Omental fat pad (tissue), 4 donors: ENCODE measurements around the gene MAPK4. TPM values are rescaled to one million over a fixed set of nuclear protein-coding genes. Genes with fewer than 3 reads are reported as not detected.

ENCODE experiments used
- ATAC-seq: fragments of 150-250 bp; one replicate; pipeline ENCODE4 v1.9.1; 2016; ENCODE audit warnings: mild to moderate bottlenecking, moderate library complexity; ENCODE audit not compliant: low FRiP score
- DNase-seq: peaks from one replicate; pipeline ENCODE4 v3.0.0-alpha.2; 2019; ENCODE audit warnings: low spot score
- total RNA-seq, 4 donors: library from RNA; depleted of rRNA; stranded (reverse); fragments of >200 nt; gene quantifications; one replicate each; pipeline ENCODE4 v1.1.0, GENCODE V29; 2016
- TF ChIP-seq, protein P1 (sequence below), 3 donors: fragments of 450-650 bp; IDR thresholded peaks; one replicate each; pipeline ENCODE4 v1.5.1; 2016 to 2017; ENCODE audit warnings: antibody characterized with exemption in 3 of 3, mild to moderate bottlenecking in 3 of 3, moderate library complexity in 2 of 3

MAPK4 gene
- total RNA-seq, 4 donors from 2014 or later, result 0.12 to 0.28 TPM; not detected in 2

DNA sequence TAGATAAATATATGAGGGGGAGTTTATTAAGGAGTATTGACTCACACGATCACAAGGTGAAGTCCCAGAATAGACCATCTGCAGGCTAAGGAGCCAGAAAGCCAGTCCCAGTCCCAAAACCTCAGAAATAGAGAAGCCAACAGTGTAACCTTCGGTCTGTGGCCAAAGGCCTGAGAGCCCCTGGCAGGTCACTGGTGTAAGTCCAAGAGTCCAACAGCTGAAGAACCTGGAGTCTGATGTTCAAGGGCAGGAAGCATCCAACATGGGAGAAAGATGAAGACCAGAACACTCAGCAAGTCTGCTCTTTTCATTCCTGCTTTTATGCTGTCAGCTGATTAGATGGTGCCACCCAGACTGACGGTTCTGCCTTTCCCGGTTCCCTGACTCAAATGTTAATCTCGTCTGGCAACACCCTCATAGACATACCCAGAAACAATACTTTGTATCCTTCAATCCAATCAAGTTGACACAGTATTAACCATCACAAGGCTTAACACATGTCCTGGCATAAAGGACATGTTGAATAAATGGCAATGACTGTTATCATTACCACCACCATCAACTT is 56.7 kb downstream of the MAPK4 start:
- TF ChIP-seq, protein P1, sequence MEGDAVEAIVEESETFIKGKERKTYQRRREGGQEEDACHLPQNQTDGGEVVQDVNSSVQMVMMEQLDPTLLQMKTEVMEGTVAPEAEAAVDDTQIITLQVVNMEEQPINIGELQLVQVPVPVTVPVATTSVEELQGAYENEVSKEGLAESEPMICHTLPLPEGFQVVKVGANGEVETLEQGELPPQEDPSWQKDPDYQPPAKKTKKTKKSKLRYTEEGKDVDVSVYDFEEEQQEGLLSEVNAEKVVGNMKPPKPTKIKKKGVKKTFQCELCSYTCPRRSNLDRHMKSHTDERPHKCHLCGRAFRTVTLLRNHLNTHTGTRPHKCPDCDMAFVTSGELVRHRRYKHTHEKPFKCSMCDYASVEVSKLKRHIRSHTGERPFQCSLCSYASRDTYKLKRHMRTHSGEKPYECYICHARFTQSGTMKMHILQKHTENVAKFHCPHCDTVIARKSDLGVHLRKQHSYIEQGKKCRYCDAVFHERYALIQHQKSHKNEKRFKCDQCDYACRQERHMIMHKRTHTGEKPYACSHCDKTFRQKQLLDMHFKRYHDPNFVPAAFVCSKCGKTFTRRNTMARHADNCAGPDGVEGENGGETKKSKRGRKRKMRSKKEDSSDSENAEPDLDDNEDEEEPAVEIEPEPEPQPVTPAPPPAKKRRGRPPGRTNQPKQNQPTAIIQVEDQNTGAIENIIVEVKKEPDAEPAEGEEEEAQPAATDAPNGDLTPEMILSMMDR (IDR thresholded peaks at IDR 0.05), result no peak
- DNase-seq, result no peak
- no peak for ATAC-seq

DNA sequence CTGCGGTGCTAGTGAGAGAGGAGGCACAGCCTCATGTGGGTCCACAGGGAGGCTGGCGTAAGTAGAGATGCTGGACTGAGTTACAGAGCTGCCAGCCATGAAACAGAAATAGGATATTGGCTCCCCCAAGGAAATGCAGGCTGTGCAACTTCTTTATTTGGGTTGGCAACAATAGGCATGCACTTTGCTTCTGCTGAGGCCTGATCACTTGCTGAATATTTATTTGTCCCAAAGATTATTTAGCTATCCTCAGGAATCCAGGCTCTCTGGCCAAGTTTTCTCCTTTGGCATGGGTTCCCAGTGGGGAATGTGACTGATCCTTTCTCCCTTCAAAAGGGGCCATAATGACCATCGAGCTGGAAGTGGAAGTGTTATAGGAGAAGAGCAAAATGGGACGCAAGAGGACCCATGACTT is 60.0 kb downstream of the MAPK4 start:
- no peak for ATAC-seq
- no peak for DNase-seq
- TF ChIP-seq, protein P1 (IDR thresholded peaks at IDR 0.05), result no peak

DNA sequence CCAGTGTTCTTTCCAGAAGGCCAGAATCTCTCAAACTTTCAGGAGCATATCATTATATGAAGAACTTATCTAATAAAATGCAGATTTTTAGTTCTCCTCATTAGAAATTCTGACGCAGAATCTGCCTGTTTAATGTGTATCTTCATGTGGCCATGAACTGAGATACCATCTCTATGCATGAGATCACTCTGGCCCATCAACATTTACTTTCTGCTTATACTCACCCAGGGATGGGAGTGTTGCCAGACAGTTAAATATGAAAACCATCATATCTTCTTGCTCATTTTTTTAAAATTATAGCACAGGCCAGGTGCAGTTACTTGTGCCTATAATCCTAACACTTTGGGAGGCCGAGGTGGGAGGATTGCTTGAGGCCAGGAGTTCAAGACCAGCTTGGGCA is 60.4 kb downstream of the MAPK4 start:
- ATAC-seq (no peak), DNase-seq (no peak)
- TF ChIP-seq, protein P1 (IDR thresholded peaks at IDR 0.05), result no peak

DNA sequence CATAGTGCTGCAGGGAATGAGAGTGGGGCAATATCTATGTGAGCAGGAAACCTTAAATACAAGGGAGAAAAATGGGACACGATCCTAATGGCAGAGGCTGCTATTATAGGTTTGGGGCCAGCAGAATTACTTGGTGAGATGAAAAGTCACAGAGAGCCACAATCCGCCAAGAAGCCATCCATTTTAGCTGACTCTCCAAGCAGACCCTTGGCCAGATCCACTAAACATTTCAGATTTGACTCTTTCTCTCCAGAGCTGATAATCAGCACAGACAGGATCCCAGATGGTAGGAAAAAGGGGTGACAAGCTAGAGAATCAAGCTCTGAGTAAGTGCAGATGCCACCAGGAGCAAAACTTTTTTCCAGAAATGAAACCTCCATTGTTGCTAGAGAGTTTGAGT is 61.5 kb downstream of the MAPK4 start:
- no peak for DNase-seq
- TF ChIP-seq, protein P1 (IDR thresholded peaks at IDR 0.05), result no peak
- no peak for ATAC-seq

DNA sequence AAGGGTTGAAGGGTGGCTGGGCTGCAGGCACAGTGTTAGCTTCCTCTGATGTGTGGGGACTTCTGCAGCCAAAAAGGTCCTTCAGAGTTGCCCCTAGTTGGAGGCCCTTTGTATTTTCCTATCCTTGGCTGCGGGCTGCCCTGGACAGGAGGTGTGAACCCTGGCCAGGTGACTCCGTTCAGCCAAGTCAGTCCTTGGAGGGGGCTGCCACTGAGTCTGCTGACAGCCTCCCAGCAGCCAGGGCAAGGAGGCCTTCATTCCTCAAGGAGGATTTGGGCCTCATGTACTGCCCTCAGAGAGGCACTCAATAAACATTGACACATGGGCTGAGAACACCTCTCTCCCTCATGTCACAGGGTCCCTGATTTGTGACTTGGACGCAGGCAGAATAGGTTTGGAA is 62.4 kb downstream of the MAPK4 start:
- ATAC-seq (no peak), DNase-seq (no peak)
- TF ChIP-seq, protein P1 (IDR thresholded peaks at IDR 0.05), result no peak

DNA sequence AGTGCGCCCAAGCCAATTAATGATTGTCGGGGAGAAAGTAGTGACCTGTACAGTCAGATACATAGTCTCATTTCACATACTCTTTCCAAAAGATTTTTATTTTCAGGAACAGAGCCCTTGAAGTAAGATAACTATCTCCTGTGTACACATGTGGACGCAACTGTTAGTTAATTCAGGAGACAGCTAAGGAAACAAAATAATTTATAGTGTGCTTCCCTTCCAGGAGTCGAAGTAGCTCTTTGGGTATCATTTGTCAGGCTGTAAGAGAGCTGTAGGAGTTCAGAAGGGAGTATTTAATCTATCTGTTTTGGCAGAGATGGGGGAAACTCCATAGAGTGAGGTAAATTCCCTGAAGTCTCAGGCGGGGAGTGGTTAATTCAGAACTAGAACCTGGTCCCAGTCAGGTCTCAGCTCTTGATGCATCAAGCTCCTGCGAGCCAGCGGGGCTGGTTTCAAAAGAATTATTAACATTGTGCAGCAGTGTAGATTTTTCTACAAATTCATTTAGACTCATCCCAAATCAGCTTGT is 63.0 kb downstream of the MAPK4 start:
- TF ChIP-seq, protein P1 (IDR thresholded peaks at IDR 0.05), result no peak
- DNase-seq (no peak), ATAC-seq (peak; percentile 68)

DNA sequence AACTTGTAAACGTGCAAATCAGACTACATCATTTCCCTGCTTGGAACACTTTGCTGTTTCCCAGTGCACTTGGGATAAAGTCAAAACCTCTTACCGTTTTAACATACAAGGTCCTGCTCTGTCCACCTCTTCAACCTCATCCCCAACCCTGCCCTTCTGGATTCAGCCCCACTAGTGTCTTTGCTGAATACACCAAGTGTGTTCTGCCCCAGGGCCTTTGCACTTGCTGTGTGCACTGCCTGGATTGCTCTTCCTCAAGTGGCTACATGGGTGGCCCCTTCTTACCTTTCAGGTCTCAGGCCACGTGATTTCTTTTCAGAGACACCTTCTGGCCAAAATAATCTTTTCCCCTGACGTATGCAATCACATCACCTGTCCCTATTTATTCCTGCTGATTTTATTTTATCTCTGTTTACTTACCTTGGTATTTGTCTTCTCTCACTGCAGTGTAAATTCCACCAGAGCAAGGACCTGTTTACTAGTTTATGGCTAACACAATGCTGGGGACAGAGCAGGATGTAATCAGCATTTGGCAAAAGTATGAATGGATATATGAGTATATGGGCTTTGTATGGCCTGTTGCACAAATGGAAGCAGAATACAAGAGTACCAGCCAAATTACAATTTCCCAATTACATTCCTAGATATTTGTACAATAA is 63.9 kb downstream of the MAPK4 start:
- TF ChIP-seq, protein P1 (IDR thresholded peaks at IDR 0.05), result no peak
- DNase-seq (no peak), ATAC-seq (no peak)
